IMR-90 (cell line): ENCODE measurements around the gene RIPOR3. TPM values are rescaled to one million over a fixed set of nuclear protein-coding genes. Genes with fewer than 3 reads are reported as not detected.

ENCODE experiments used
- ATAC-seq: fragments of 200-7000 bp; cut with Tn5 transposase; 2 replicates; pipeline ENCODE4 v1.9.1; 2020; ENCODE audit warnings: low read depth, mild to moderate bottlenecking, moderate library complexity
- BruUV-seq: library from RNA; stranded (reverse); fragments of 400-500 nt; replicated peaks from 2 replicates; lab custom pipeline; 2021; lab: Mats Ljungman, UMichigan
- CTCF ChIA-PET: fragments of 300-600 bp; formaldehyde crosslinking; extraction: SDS; loops from one replicate; lab custom pipeline; 2021; ENCODE audit warnings: antibody characterized with exemption; lab: Yijun Ruan, JAX
- POLR2A ChIA-PET: fragments of 300-600 bp; sonication (Branson Sonifier 250); formaldehyde crosslinking; loops from one replicate; lab custom pipeline; 2022; ENCODE audit warnings: antibody characterized with exemption; ENCODE audit not compliant: unreplicated experiment; lab: Charles Lee
- DNase-seq: peaks from one replicate; pipeline ENCODE4 v3.0.0; 2013
- H2AFZ ChIP-seq: replicated peaks from 2 replicates; pipeline ENCODE3; 2013; ENCODE audit warnings: low read length, mild to moderate bottlenecking; ENCODE audit not compliant: poor library complexity
- H2AK5ac ChIP-seq: 2 replicates; pipeline ENCODE4 v1.6.1; 2013; ENCODE audit warnings: low read depth, low read length, inconsistent platforms
- H2AK9ac ChIP-seq: replicated peaks from 2 replicates; pipeline ENCODE3; 2013; ENCODE audit warnings: mild to moderate bottlenecking, low read depth, low read length, moderate library complexity; ENCODE audit not compliant: poor library complexity
- H2BK120ac ChIP-seq: 2 replicates; pipeline ENCODE4 v1.6.1; 2013; ENCODE audit warnings: low read depth, low read length, inconsistent platforms
- H2BK15ac ChIP-seq: 3 replicates; pipeline ENCODE4 v1.6.1; 2013; ENCODE audit warnings: low read depth, low read length, inconsistent platforms
- H2BK20ac ChIP-seq: 2 replicates; pipeline ENCODE4 v1.6.1; 2013; ENCODE audit warnings: low read depth, mild to moderate bottlenecking, inconsistent platforms, low read length, moderate library complexity
- H2BK5ac ChIP-seq: 2 replicates; pipeline ENCODE4 v1.6.1; 2013; ENCODE audit warnings: mild to moderate bottlenecking, low read depth, low read length, inconsistent platforms; ENCODE audit not compliant: poor library complexity, severe bottlenecking
- H3K14ac ChIP-seq: replicated peaks from 2 replicates; pipeline ENCODE4 v1.6.1; 2013; ENCODE audit warnings: low read depth, low read length, inconsistent platforms
- H3K18ac ChIP-seq: 2 replicates; pipeline ENCODE4 v1.6.1; 2013; ENCODE audit warnings: low read depth, low read length, control low read depth
- H3K23ac ChIP-seq: 2 replicates; pipeline ENCODE4 v1.6.1; 2013; ENCODE audit warnings: low read depth, low read length, inconsistent platforms
- H3K27ac ChIP-seq: 2 replicates; pipeline ENCODE4 v1.5.1; 2013; ENCODE audit warnings: mild to moderate bottlenecking, control low read depth, low read length; ENCODE audit not compliant: insufficient read depth
- H3K27me3 ChIP-seq: 2 replicates; pipeline ENCODE4 v1.6.1; 2013; ENCODE audit warnings: low read length; ENCODE audit not compliant: control insufficient read depth, insufficient read depth
- H3K36me3 ChIP-seq: 2 replicates; pipeline ENCODE4 v1.6.1; 2013; ENCODE audit warnings: low read length, mixed read lengths; ENCODE audit not compliant: control insufficient read depth, insufficient read depth
- H3K4ac ChIP-seq: 2 replicates; pipeline ENCODE4 v1.6.1; 2013; ENCODE audit warnings: low read depth, low read length, inconsistent platforms
- H3K4me1 ChIP-seq: 2 replicates; pipeline ENCODE4 v1.6.1; 2013; ENCODE audit warnings: low read length, mixed read lengths; ENCODE audit not compliant: control insufficient read depth, insufficient read depth
- H3K4me2 ChIP-seq: 2 replicates; pipeline ENCODE4 v1.6.1; 2013; ENCODE audit warnings: low read depth, mild to moderate bottlenecking, control low read depth, low read length, moderate library complexity
- H3K4me3 ChIP-seq: 2 replicates; pipeline ENCODE4 v1.5.1; 2013; ENCODE audit warnings: low read depth, mild to moderate bottlenecking, control low read depth, low read length, moderate library complexity; ENCODE audit not compliant: insufficient read depth
- H3K56ac ChIP-seq: 2 replicates; pipeline ENCODE4 v1.6.1; 2013; ENCODE audit warnings: low read length, inconsistent platforms; ENCODE audit not compliant: insufficient read depth; ENCODE audit errors: extremely low read depth
- H3K79me1 ChIP-seq, 2 experiments: 2 replicates each; pipeline ENCODE4 v1.6.1; 2013; ENCODE audit warnings: low read length in 2 of 2, inconsistent platforms in 1 of 2, low read depth in 1 of 2
- H3K9ac ChIP-seq: 2 replicates; pipeline ENCODE4 v1.6.1; 2013; ENCODE audit warnings: low read depth, low read length, control low read depth
- H3K9me1 ChIP-seq: 2 replicates; pipeline ENCODE4 v1.6.1; 2013; ENCODE audit warnings: low read length, inconsistent platforms; ENCODE audit not compliant: insufficient read depth
- H3K9me3 ChIP-seq: 2 replicates; pipeline ENCODE4 v1.6.1; 2013; ENCODE audit warnings: low read length; ENCODE audit not compliant: control insufficient read depth, insufficient read depth
- H4K20me1 ChIP-seq: 2 replicates; pipeline ENCODE4 v1.6.1; 2013; ENCODE audit warnings: low read length, inconsistent platforms; ENCODE audit not compliant: insufficient read depth
- H4K5ac ChIP-seq: 2 replicates; pipeline ENCODE4 v1.6.1; 2013; ENCODE audit warnings: mild to moderate bottlenecking, low read depth, low read length, control low read depth
- H4K8ac ChIP-seq, 2 experiments: 2 replicates each; pipeline ENCODE4 v1.6.1; 2013; ENCODE audit warnings: low read depth in 2 of 2, low read length in 2 of 2, control low read depth in 1 of 2, inconsistent platforms in 1 of 2
- H4K91ac ChIP-seq: 2 replicates; pipeline ENCODE4 v1.6.1; 2013; ENCODE audit warnings: low read depth, low read length, inconsistent platforms; ENCODE audit not compliant: insufficient read depth
- BHLHE40 ChIP-seq: fragments of 150-350 bp; IDR thresholded peaks from 2 replicates; pipeline ENCODE4 v1.6.1; 2016; ENCODE audit warnings: mild to moderate bottlenecking, low read depth, low read length
- CEBPB ChIP-seq: IDR thresholded peaks from 2 replicates; pipeline ENCODE4 v1.6.1; 2012; ENCODE audit warnings: low read depth, low read length, improper control_type of control experiment
- CHD1 ChIP-seq: IDR thresholded peaks from 2 replicates; pipeline ENCODE4 v1.6.1; 2012; ENCODE audit warnings: low read depth, low read length, improper control_type of control experiment
- CTCF ChIP-seq: conservative IDR thresholded peaks from 2 replicates; pipeline ENCODE4 v1.5.1; 2012; ENCODE audit warnings: mild to moderate bottlenecking, low read depth, low read length, improper control_type of control experiment
- ELK1 ChIP-seq: fragments of 150-350 bp; IDR thresholded peaks from 2 replicates; pipeline ENCODE4 v1.6.1; 2016; ENCODE audit warnings: low read depth, mild to moderate bottlenecking, low read length, moderate library complexity, borderline replicate concordance
- FOS ChIP-seq: fragments of 150-350 bp; IDR thresholded peaks from 2 replicates; pipeline ENCODE4 v1.6.1; 2016; ENCODE audit warnings: low read depth, low read length
- MAFK ChIP-seq: IDR thresholded peaks from 2 replicates; pipeline ENCODE4 v1.6.1; 2012; ENCODE audit warnings: low read depth, low read length, improper control_type of control experiment
- MAZ ChIP-seq: IDR thresholded peaks from 2 replicates; pipeline ENCODE4 v1.6.1; 2012; ENCODE audit warnings: low read depth, mild to moderate bottlenecking, low read length, improper control_type of control experiment, moderate library complexity, borderline replicate concordance
- MXI1 ChIP-seq: IDR thresholded peaks from 2 replicates; pipeline ENCODE4 v1.6.1; 2012; ENCODE audit warnings: low read depth, mild to moderate bottlenecking, low read length, moderate library complexity, borderline replicate concordance
- NFE2L2 ChIP-seq: fragments of 150-350 bp; IDR thresholded peaks from 2 replicates; pipeline ENCODE4 v1.6.1; 2016; ENCODE audit warnings: low read depth, mild to moderate bottlenecking, low read length
- POLR2A ChIP-seq: IDR thresholded peaks from 2 replicates; pipeline ENCODE4 v1.6.1; 2012; ENCODE audit warnings: mild to moderate bottlenecking, low read depth, low read length
- RAD21 ChIP-seq: IDR thresholded peaks from 2 replicates; pipeline ENCODE4 v1.6.1; 2012; ENCODE audit warnings: low read length, improper control_type of control experiment
- RCOR1 ChIP-seq: IDR thresholded peaks from 2 replicates; pipeline ENCODE4 v1.6.1; 2012; ENCODE audit warnings: mild to moderate bottlenecking, low read length, improper control_type of control experiment; ENCODE audit not compliant: insufficient replicate concordance
- RFX5 ChIP-seq: IDR thresholded peaks from 2 replicates; pipeline ENCODE4 v1.8.0; 2012; ENCODE audit warnings: low read depth, mild to moderate bottlenecking, low read length, moderate library complexity
- SMC3 ChIP-seq: fragments of 150-350 bp; IDR thresholded peaks from 2 replicates; pipeline ENCODE4 v1.6.1; 2016; ENCODE audit warnings: low read depth, mild to moderate bottlenecking, antibody characterized with exemption, low read length, moderate library complexity
- USF2 ChIP-seq: fragments of 150-350 bp; IDR thresholded peaks from 2 replicates; pipeline ENCODE4 v1.6.1; 2017; ENCODE audit warnings: mild to moderate bottlenecking, antibody characterized with exemption, low read length, low read depth
- WGBS, 2 experiments: methylation state at CpG; one replicate each; pipeline versions ENCODE4 v1.1.5 to v1.1.7; 2013; ENCODE audit warnings: missing lambda C conversion rate in 2 of 2; ENCODE audit not compliant: insufficient read length in 1 of 2; ENCODE audit errors: extremely low coverage in 2 of 2; 5-methylcytosine and 5-hydroxymethylcytosine counted together
- dilution Hi-C: fragments of 300-500 bp; cut with HindIII; formaldehyde crosslinking; loops from one replicate; pipeline ENCODE4 v1.14.3; 2018; ENCODE audit warnings: low sequenced_read_pairs; ENCODE audit not compliant: unreplicated experiment
- in situ Hi-C: fragments of 300-500 bp; cut with MboI; formaldehyde crosslinking; loops from 3 replicates; pipeline ENCODE4 v1.14.3; 2019; ENCODE audit warnings: low sequenced_read_pairs, inconsistent platforms, mixed read lengths
- intact Hi-C: fragments of 100-400 bp; cut with micrococcal nuclease; formaldehyde crosslinking; loops from 2 replicates; pipeline ENCODE4 v1.10.0; 2022
- polyA plus RNA-seq, 3 experiments: library from polyadenylated mRNA; depleted of rRNA; stranded (reverse); fragments of >200 nt; gene quantifications; 2 replicates each; pipeline ENCODE4 v1.2.3, GENCODE V29; 2012; ENCODE audit warnings: low replicate concordance in 1 of 3
- total RNA-seq: library from RNA; depleted of rRNA; stranded (reverse); fragments of >200 nt; gene quantifications from 2 replicates; pipeline ENCODE4 v1.2.3, GENCODE V29; 2012

RIPOR3 gene
- total and polyA plus RNA-seq, 2 of the 4 experiments (the other 2 are of a cell fraction), result 0.54 to 1.7 TPM

- H3K18ac ChIP-seq, result no peak overlapping the region
- no peak overlapping the region for H3K27ac ChIP-seq
- peaks cover 10% of the 10 kb centered on the region; the same call in 1 of the 2 replicates for H3K4me1 ChIP-seq
- H2BK5ac ChIP-seq, result no peak overlapping the region
- H3K36me3 ChIP-seq, result peaks cover 12% of the 10 kb centered on the region
- ChIA-PET POLR2A (interaction anchor here (0.6 kb wide), 1 partner anchor 68 kb away, joined by 3 read pairs; no protein-coding TSS in a partner anchor), CTCF (no interaction called here)
- WGBS, 2 experiments, result 92% methylated on average over 2 of the region's 6 CpGs; no CpG with 5 or more reads in 1 of the 2 experiments
- no peak overlapping the region for H4K8ac ChIP-seq
- no peak overlapping the region for H4K91ac ChIP-seq
- TF ChIP-seq CTCF, result no peak
- no peak for TF ChIP-seq RAD21
- no peak for TF ChIP-seq ELK1
- TF ChIP-seq USF2, result no peak
- TF ChIP-seq SMC3, result no peak
- TF ChIP-seq MAFK, result no peak
- TF ChIP-seq CEBPB, result no peak
- TF ChIP-seq CHD1, result no peak
- no peak for TF ChIP-seq MXI1
- TF ChIP-seq NFE2L2, result no peak
- no peak for TF ChIP-seq FOS
- TF ChIP-seq RCOR1, result no peak
- no peak for TF ChIP-seq RFX5
- no peak for TF ChIP-seq BHLHE40
- no peak for TF ChIP-seq MAZ
- no peak for TF ChIP-seq POLR2A
- ATAC-seq (no peak), DNase-seq (no peak)
- H3K79me1 ChIP-seq, result 0 out of 4 replicates have a peak, but pooled peaks cover 0 to 5% of the 10 kb centered on the region in 2 experiments
- H2AK5ac ChIP-seq, result no peak overlapping the region; the same call in 1 of the 2 replicates
- H3K9me3 ChIP-seq, result no peaks in the 10 kb centered on the region
- intact Hi-C loops, result no loop called here
- in situ Hi-C loops, result no loop called here
- no peak overlapping the region for H3K4me2 ChIP-seq
- H3K9ac ChIP-seq, result no peak overlapping the region
- no peak overlapping the region for H3K56ac ChIP-seq
- no peaks in the 10 kb centered on the region for H3K27me3 ChIP-seq
- no peak overlapping the region for H3K4me3 ChIP-seq
- H3K9me1 ChIP-seq, result peaks cover 15% of the 10 kb centered on the region; the same call in 1 of the 2 replicates
- no peak overlapping the region for H2BK15ac ChIP-seq
- 0 out of 2 replicates have a peak overlapping the region, but pooled peaks have one; percentile 10 for H2BK120ac ChIP-seq
- H3K23ac ChIP-seq, result 0 out of 2 replicates have a peak overlapping the region, but pooled peaks have one; percentile 33
- peak overlapping the region; percentile 42 for H2AK9ac ChIP-seq
- BruUV-seq, result no TSS peak
- no peak overlapping the region for H2BK20ac ChIP-seq
- H4K5ac ChIP-seq, result no peak overlapping the region
- peak overlapping the region; percentile 57 for H3K14ac ChIP-seq
- peak overlapping the region; percentile 51 for H2AFZ ChIP-seq
- dilution Hi-C loops, result no loop called here
- 0 out of 2 replicates have a peak overlapping the region, but pooled peaks have one; percentile 16 for H3K4ac ChIP-seq
- H4K20me1 ChIP-seq, result peaks cover 3% of the 10 kb centered on the region; the same call in 1 of the 2 replicates
These were observed 95.9 kb downstream of the RIPOR3 start for GRCh38 chr20:50595433-50595895.
